RWPE2 (cell line): ENCODE results near the gene TPCN2.

Experiments used
- ATAC-seq: fragments of 200-7000 bp; cut with Tn5 transposase; 3 replicates; pipeline ENCODE4 v1.9.1; 2021; ENCODE audit warnings: low read depth
- DNase-seq: peaks from one replicate; pipeline ENCODE4 v3.0.0-alpha.2; 2020; ENCODE audit warnings: low spot score
- H3K27ac ChIP-seq: fragments of 450-650 bp; 2 replicates; pipeline ENCODE4 v1.5.1; 2017; ENCODE audit warnings: mild to moderate bottlenecking; ENCODE audit not compliant: poor library complexity, severe bottlenecking
- H3K27me3 ChIP-seq: fragments of 250-450 bp; sonication (Bioruptor Pico); 2 replicates; pipeline ENCODE4 v1.5.1; 2021; ENCODE audit warnings: mild to moderate bottlenecking, moderate library complexity; ENCODE audit not compliant: insufficient read depth, poor library complexity, severe bottlenecking
- H3K36me3 ChIP-seq: fragments of 250-450 bp; sonication (Bioruptor Pico); 2 replicates; pipeline ENCODE4 v1.5.1; 2020; ENCODE audit warnings: low read depth, mild to moderate bottlenecking, moderate library complexity
- H3K4me1 ChIP-seq: fragments of 250-450 bp; sonication (Bioruptor Pico); 2 replicates; pipeline ENCODE4 v1.5.1; 2021; ENCODE audit warnings: mild to moderate bottlenecking, moderate library complexity; ENCODE audit not compliant: insufficient read depth, poor library complexity, severe bottlenecking
- H3K4me3 ChIP-seq: fragments of 250-450 bp; sonication (Bioruptor Pico); 2 replicates; pipeline ENCODE4 v1.5.1; 2021; ENCODE audit warnings: mild to moderate bottlenecking, moderate library complexity; ENCODE audit not compliant: severe bottlenecking
- H3K9me3 ChIP-seq: fragments of 250-450 bp; sonication (Bioruptor Pico); 2 replicates; pipeline ENCODE4 v1.5.1; 2021; ENCODE audit warnings: mild to moderate bottlenecking, moderate library complexity; ENCODE audit not compliant: severe bottlenecking
- TF ChIP-seq, protein P1 (sequence below): fragments of 450-650 bp; IDR thresholded peaks from one replicate; pipeline ENCODE4 v1.5.1; 2017; ENCODE audit warnings: mild to moderate bottlenecking, moderate library complexity; ENCODE audit not compliant: poor library complexity, severe bottlenecking

Gene TPCN2

DNA sequence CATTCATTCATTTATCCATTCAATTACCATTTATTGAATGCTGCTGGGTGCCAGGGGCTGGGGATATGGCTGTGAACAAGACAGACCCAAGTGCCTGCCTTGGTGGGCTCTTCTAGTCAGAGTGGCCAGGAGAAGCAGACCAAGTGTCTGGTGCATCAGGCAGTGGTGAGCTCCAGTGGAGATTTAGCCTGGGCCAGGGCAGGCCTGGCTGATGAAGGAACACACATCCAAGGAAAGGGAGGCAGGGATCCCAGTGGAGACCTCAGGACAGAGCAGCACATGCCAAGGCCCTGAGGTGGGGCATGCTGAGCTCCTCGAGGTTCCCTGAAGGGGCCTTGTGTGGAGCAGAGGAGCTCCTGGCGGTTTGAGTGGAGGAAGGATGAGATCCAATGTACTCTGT, 60.4 kb downstream of the TPCN2 start:
- DNase-seq, result no peak
- TF ChIP-seq, protein P1, sequence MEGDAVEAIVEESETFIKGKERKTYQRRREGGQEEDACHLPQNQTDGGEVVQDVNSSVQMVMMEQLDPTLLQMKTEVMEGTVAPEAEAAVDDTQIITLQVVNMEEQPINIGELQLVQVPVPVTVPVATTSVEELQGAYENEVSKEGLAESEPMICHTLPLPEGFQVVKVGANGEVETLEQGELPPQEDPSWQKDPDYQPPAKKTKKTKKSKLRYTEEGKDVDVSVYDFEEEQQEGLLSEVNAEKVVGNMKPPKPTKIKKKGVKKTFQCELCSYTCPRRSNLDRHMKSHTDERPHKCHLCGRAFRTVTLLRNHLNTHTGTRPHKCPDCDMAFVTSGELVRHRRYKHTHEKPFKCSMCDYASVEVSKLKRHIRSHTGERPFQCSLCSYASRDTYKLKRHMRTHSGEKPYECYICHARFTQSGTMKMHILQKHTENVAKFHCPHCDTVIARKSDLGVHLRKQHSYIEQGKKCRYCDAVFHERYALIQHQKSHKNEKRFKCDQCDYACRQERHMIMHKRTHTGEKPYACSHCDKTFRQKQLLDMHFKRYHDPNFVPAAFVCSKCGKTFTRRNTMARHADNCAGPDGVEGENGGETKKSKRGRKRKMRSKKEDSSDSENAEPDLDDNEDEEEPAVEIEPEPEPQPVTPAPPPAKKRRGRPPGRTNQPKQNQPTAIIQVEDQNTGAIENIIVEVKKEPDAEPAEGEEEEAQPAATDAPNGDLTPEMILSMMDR, result no peak
- Histone ChIP-seq H3K4me1 (no peaks in the 10 kb centered on the region), H3K27me3 (no peaks in the 10 kb centered on the region), H3K27ac (no peak overlapping the region), H3K4me3 (no peak overlapping the region), H3K36me3 (no peaks in the 10 kb centered on the region), H3K9me3 (no peaks in the 10 kb centered on the region)
- ATAC-seq, result no peak

DNA sequence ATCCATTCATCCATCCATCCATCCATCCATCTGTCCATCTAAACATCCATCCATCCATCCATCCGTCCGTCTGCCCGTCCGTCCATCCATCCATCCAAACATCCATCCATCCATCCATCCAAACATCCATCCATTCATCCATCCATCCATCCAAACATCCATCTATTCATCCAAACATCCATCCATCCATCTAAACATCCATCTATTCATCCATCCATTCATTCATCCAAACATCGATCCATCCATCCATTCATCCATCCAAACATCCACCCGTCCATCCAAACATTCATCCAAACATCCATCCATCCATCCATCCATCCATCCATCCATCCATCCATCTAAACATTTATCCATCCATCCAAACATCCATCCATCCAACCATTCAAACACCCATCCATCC, 61.7 kb downstream of the TPCN2 start:
- DNase-seq (no peak), ATAC-seq (no peak)
- H3K27me3 ChIP-seq, result no peaks in the 10 kb centered on the region
- no peaks in the 10 kb centered on the region for H3K4me1 ChIP-seq
- H3K27ac ChIP-seq, result no peak overlapping the region
- no peaks in the 10 kb centered on the region for H3K9me3 ChIP-seq
- TF ChIP-seq, protein P1, result no peak
- H3K4me3 ChIP-seq, result no peak overlapping the region
- H3K36me3 ChIP-seq, result no peaks in the 10 kb centered on the region

DNA sequence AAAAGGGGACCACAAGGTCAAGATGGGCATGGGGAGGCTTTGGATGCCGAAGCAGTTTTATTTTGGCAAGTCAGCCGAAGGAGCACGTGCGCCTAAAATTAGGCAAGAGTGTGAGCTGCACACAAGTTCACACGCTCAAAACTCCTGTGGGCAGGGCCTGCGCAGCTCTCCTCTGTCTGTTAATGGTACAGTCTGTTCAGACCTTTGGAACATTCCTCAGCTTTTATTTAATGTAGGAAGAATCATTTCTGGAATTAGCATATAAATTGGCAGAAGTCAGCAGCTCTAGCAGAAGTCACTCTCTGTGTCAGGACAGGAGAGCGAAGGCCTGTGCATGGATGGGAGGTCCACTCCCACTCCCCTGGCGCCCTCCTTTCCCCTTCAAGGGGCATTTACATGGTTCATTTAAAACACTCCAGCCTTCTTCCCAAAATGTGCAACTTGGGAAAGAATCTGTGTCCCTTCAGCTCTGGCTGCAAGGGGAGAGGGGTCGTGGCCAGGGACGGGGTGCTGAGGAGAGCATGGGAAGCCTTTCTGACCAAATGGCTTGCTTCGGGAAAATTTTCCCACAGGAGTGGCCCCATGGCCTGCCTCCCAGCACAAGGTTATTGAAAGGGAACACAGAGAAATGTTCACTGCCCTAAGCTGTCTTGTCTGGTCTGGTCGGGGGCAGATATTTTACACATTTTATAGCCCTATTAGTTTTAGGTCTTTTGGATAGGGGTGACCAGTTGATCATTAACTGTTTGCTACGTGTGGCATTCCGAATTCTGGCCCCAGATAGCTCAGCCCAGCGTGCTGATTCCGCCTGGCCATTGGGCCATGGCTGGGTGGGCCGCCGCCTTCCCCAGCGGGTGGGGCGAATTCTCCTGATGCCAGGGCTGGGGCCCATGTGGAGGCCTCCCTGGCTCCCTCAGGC, 63.2 kb downstream of the TPCN2 start:
- Histone ChIP-seq H3K4me1 (no peaks in the 10 kb centered on the region), H3K36me3 (no peaks in the 10 kb centered on the region), H3K27ac (no peak overlapping the region), H3K9me3 (no peaks in the 10 kb centered on the region), H3K27me3 (no peaks in the 10 kb centered on the region), H3K4me3 (no peak overlapping the region)
- ATAC-seq (no peak), DNase-seq (no peak)
- TF ChIP-seq, protein P1, result no peak

DNA sequence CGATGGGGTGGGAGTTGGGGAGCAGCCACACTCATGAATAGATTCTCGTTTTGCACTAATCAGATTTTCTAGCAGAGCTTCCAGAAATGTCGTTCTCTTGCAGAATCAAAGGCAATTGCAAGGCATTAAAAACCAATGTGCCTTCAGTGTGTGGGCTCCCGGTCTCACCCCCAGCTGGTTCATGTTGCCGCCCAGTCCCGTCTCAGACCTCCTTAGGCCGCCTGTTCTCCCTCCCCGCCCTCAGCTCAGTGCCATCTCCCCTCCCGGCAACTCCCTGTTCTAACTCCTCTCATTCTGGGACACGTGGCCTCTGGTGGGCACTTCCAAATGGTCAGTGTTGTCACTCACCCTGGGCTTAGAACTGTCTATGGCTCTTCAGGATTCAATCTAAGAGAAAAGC, 64.5 kb downstream of the TPCN2 start:
- Histone ChIP-seq H3K27ac (no peak overlapping the region), H3K27me3 (no peaks in the 10 kb centered on the region), H3K4me3 (no peak overlapping the region), H3K36me3 (no peaks in the 10 kb centered on the region), H3K9me3 (no peaks in the 10 kb centered on the region), H3K4me1 (no peaks in the 10 kb centered on the region)
- ATAC-seq, result no peak
- DNase-seq, result no peak
- TF ChIP-seq, protein P1, result no peak

DNA sequence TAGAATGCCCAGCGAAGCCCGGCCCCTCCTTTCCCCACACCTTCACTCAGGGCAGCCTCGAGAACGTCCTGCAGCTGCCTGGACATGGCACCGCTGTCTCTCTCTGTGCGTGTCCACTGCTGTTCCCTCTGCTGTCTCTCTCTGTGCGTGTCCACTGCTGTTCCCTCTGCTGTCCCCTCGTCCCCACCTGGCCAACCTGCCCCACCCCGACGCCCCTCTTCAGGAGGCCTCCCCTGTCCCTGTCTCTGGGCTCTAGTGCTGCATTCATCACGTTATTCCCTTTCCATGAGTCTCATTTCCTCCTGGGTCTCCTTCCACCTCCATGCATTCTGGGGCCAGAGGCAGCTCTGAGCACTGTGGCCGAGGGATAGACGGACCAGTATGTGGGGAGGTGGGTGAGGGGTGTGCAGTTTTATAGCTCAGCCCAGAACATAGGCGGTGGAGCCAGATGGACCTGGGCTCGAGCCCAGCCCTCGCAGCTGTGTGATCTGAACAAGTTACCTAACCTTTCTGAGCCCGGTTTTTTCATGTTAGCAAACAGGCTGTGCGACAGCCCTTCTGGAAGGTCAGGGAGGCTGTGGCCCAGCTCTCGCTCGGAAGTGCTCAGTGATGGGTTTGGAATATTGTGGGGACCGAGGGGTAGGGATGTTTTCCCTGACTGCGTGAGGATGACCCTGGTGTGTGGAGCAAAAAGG, 65.1 kb downstream of the TPCN2 start:
- Histone ChIP-seq H3K27me3 (no peaks in the 10 kb centered on the region), H3K27ac (no peak overlapping the region), H3K4me1 (no peaks in the 10 kb centered on the region), H3K4me3 (no peak overlapping the region), H3K9me3 (no peaks in the 10 kb centered on the region), H3K36me3 (no peaks in the 10 kb centered on the region)
- DNase-seq (no peak), ATAC-seq (no peak)
- TF ChIP-seq, protein P1, result no peak
